ENCODE data around the gene STARD10. TPM values are rescaled to one million over a fixed set of nuclear protein-coding genes. Genes with fewer than 3 reads are reported as not detected.

Gene STARD10
- total RNA-seq, 1 donor from 2014 or later, result 10.1 TPM

DNA sequence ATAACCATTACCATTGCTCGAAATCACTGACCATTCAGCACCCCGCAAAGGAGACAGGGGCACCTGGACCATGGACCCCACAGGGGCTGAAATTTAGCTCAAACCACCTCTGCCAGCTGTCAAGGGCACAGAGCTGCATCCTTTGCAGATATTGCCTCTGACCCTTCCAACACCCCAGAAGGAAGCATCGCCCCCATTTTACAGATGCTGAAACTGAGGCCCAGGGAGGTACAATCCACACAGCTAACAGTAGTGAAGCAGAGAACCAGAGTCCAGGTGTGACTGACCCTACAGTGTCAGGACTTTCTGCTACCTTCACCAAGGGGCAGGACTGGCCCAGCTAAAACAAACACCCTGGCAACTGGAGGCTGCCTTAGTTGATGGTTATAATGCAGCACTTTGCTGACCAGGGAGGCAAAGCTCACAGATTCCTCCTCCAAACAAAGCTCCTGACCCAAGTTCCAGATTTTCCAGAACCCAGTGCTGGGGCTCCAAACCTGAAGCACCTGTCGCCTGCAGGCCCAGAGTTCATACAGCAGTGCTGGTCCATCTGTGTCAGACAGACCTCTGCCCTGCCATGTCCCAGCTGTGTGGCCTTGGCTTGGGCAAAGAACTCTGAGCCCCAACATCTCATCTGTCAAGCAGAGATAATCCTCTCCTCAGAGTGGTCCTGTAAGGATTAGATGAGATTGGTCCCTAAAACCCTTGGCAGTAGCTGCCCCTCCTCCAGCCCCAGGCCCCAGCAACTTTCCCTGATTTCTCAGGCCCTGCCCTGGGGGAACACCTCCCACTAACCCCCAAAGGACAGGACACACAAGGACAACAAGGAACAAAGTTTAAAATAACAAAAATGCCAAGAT is 26.4 kb downstream of the STARD10 start:
- intact Hi-C loops (cut with micrococcal nuclease), result no loop called here

DNA sequence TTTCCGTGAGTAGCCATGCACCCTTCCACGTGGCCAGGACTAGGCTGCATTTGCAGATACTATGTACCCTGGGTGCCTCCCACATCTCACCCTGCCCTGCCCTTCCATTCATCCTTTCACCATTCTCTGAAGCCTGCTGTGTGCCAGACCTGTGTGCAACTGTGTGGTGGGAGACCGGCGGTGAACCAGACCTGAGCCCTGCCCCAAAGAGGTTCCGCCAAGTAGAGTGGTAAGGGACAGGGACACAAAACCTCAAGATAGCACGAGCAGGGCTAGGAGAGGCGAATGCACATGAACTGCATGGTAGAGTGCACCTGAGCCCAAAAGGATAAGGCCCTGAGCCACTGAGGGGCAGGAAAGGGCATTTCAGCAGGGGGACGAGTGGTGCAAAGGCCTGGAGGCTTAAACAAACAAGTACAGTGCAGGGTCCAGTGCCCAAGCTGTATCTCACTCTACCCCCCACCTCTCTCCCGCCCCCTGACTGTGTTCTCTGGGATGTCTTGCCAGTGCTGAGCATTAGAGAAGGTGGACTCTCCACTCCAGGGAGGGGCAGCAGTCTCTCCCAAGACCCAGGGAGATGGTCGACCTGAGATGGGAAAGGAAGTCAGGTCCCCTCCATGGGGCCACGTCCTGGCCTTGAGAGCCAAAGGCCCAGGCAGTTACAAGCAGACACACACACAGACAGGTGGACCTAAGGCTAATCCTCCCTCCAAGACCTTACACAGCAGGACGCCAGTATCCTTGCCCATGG is 27.5 kb downstream of the STARD10 start:
- intact Hi-C loops (cut with micrococcal nuclease), result no loop called here

GRCh38 chr11:72764503-72764902 is 29.3 kb downstream of the STARD10 start:
- intact Hi-C loops (cut with micrococcal nuclease), result no loop called here

DNA sequence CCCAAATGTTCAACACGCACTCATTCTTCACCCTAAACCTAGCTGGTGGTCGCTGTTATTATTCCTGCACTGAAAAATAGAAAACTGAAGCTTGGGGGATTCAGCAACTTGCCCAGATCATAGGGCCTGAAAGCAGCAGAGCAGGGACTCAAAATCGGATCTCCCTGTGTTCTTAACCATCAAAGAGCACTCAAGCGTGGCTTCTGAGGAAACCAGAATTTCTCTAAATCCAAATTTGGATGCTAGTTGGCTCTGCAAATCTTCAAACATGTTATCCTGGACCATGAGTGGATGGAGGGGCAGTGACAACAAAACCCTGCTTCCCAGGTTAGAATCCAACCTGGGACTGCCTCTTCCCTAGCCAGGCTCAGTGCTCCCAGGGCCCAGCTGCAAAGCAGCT is 30.0 kb downstream of the STARD10 start:
- intact Hi-C loops (cut with micrococcal nuclease), result no loop called here

DNA sequence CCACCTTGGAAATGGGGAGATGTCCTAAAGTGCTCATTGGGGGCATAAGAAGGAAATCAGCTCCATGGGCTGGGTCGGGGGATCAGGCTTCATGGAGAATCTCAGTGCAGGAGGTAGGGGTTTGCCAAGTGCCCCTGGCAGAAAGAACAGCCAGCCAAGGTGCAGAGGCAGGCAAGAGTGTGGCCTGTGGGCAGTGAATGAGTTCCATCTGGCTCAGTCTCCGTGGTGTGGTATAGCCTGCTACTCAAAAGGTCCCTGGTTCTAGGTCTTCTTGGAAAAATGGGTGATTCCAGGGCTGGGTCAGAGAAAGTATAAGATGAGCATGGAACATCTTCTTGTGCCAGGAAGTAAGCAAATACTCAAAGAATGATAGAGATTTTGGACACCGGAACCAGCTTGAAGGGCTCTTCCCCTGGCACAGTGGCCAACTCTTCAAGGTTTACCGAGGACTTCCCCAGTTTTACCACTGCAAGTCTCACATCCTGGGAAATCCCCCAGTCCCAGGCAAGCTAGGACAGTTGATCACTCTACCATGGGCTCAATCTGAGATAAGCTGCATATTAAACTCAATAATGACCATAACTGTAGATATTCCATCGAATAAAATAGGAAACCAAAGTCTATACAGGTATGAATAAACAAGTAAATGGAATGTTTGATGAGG is 31.1 kb downstream of the STARD10 start:
- intact Hi-C loops (cut with micrococcal nuclease), result no loop called here

DNA sequence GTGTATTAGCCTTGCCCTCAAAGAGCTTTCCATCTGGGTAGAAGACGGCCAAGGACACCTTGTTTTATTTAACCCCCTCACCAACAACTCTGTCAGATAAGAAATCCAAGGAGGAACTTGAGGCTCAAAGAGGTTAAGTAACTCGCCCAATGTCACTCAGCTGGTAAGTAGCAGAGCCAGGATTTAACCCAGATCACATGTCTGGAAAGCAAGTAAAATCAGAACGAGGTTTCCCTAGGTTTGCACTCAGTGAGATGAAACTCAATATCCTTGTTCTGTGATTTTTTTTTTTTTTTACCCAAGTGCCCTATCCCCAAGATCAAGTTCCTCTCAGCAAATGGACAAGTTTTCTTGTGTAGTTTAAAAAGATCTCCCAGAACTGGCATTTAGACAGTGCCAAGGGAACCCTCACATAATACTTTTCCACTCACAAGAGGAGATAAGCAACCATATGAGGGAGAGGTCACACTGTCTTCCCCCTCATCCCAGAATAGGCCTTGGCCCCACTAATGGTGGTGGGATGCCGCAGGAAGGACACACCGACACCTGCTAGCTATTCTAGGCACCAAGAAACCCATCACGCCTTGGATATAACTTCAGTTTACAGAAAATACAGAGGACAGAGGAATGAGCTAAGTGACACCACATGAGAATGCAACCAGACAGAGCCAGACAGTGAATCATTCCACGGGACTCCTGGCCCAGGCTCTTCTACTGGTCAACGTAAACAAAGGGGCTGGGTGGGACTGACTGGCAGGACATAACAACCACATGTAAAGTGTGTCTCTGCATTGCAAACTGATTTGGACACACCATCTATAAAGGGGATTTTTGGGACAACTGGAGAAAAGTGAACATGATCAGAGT is 33.1 kb downstream of the STARD10 start:
- intact Hi-C loops (cut with micrococcal nuclease), result no loop called here

DNA sequence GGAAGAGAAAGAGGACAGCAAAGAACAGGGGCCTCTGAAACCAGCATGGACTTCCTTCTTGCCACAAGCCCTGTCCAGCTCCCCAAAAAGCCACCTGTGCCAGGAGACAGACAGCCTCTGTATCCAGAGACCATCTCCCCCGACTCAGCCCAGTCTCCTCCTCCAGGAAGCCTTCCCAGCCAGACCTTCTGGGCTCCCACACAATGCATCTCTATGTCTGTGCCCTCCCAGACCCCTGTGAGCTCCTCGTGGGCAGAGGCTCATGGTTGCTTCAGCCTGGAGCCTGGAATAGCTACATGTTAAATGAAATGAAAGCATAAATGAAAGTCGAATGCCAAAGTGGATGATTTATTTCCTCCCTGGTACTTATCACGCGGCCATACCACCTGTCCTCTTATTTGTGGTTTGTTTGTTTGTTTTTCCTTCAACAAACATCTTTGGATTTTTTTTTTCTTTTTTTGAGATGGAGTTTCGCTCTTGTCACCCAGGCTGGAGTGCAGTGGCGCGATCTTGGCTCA is 34.3 kb downstream of the STARD10 start:
- intact Hi-C loops (cut with micrococcal nuclease), result no loop called here

DNA sequence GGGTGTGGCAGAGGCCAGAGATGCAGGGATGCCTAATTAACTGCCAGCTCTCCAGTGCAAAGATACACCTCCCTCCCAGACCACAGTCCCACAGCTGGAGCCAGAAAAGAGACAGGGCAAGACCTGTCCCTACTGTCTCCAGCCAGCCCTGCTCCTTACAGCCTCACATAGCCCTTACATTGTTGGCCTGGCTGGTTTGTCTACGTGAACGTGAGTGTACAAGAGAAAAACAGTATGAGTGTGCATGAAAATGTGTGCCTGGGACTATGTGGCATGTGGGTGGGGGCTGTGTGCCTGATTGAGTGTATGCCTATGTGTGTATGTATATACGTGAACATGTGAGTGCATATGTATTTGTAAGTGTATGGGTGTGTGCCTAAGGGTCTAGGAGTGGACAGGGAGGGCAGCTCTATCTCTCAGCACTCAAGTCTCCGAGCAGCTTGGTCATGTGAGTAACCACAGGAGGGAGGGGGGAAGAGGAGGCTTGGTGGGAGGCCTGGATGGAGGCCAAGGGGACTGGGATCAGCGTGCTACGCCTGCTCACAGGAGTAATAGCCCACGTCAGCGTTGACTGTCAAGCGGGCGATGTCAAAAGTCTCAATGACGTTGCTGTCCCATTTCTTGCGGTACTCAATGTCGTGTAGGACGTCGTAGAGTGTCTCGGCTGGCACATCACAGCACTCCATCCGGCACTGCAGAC is 35.0 kb downstream of the STARD10 start:
- intact Hi-C loops (cut with micrococcal nuclease), result no loop called here

- intact Hi-C loops (cut with micrococcal nuclease), result no loop called here
Observed at GRCh38 chr11:72758304-72758689, 35.5 kb downstream of the STARD10 start.

DNA sequence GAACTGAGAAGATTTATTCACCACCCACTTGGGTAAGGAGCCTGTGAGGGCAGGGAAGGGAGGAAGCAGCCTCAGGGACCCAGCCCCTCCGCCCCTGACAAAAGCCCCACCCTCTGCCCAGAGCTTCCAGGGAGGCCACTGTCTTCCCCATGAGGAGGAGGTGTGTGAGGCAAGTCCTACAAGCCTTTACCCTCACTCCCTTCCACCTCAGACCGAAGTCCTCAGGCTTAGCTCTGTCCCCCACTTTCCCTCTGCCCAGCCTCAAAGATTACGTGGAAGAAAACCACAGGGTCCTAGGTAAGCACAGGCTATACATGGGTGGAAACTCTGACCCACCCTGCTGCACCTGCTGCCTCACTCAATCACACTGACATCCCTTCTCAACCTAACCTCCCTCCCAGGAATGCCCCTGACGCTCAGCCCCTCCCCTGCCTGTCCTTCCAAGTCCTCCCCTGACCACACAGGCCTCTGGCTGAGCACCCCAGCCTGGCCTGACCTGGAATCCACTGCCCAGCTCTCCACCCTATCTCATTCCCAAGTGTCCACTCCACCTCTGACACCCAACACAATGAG is 38.0 kb downstream of the STARD10 start:
- intact Hi-C loops (cut with micrococcal nuclease), result no loop called here

DNA sequence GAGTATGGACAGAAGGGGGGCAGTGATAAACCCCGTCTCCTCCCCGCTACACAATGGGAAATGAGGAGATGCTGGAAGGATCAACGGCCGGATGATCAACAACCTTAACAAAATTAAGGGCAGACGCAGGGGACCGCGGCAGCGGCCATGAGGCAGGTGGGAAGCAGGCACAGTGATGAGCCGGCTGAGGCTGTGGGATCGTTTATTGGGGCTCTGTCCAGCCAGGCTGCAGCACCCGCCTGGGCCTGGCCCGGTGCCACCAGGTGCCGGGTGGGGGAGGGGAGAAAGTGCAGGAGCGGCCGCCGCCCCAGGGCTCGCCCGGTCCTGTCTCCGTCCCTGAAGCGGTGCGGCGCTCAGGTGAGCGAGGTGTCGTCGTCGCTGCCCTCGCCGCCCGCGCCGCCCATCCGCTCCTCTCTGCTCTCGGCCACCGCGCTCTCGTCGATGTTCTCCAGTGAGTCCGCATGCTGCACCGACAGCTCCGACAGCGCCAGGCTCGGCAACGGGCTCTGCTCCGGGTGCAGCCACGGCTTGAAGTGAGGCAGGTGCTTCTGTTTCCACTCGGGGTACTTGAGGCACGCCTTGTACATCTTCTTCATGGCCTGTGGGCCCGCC is 39.2 kb downstream of the STARD10 start:
- intact Hi-C loops (cut with micrococcal nuclease), result no loop called here

- intact Hi-C loops (cut with micrococcal nuclease), result no loop called here
Observed at GRCh38 chr11:72754149-72754543, 39.7 kb downstream of the STARD10 start.

GRCh38 chr11:72753341-72754148 is 40.3 kb downstream of the STARD10 start:
- intact Hi-C loops (cut with micrococcal nuclease), result loop anchor here (2.0 kb wide), 1 partner anchor 31 kb away; no protein-coding TSS in a partner anchor

DNA sequence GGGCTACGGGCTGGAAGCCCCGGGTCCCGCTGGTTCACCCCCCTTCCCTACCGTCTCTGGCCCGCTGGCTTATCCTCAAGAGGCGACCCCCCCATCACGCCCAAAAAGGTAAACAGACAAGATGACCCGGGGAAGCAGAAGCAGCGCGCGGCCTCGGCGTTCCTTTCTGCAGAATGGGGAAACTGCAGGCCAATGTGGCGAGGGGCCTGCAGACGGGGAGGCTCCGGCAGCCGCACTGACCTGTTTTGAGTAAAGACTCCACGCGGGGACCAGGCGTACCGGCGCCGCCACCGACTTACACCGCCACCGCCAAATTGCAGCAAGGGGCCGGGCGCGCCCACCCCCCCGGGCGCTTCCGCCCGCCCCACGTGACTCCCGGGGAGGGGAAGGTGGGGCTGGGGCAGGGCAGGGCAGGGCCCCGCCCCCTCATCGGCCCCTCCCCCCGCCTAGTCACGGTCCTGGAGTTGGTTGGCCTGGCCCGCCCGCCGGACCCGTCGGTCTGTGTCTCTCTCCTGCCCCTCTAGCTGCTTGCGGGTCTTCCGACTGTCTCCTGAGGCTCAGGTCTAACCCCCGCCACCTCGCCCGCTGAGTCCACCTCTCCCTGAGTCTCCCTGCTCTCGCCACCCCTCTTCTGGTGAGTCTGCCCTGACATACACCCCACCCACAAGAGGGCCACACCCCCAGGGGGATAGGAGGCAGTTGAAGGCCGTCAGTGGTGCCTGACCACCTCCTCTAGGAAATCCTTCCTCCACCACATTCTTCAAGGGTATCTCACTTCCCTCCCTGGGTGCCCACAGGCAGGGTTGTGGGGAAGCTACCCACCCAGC is 41.5 kb downstream of the STARD10 start, which contains the start of gene ARAP1:
Gene ARAP1 (minus strand): TSS at position 321 of the 827 bp plus-strand sequence. CDS start 25,280 bp downstream, outside the sequence.
- intact Hi-C loops (cut with micrococcal nuclease), result loop anchor here (1.0 to 2.0 kb wide), 3 partner anchors 29 to 63 kb away; no protein-coding TSS in a partner anchor

DNA sequence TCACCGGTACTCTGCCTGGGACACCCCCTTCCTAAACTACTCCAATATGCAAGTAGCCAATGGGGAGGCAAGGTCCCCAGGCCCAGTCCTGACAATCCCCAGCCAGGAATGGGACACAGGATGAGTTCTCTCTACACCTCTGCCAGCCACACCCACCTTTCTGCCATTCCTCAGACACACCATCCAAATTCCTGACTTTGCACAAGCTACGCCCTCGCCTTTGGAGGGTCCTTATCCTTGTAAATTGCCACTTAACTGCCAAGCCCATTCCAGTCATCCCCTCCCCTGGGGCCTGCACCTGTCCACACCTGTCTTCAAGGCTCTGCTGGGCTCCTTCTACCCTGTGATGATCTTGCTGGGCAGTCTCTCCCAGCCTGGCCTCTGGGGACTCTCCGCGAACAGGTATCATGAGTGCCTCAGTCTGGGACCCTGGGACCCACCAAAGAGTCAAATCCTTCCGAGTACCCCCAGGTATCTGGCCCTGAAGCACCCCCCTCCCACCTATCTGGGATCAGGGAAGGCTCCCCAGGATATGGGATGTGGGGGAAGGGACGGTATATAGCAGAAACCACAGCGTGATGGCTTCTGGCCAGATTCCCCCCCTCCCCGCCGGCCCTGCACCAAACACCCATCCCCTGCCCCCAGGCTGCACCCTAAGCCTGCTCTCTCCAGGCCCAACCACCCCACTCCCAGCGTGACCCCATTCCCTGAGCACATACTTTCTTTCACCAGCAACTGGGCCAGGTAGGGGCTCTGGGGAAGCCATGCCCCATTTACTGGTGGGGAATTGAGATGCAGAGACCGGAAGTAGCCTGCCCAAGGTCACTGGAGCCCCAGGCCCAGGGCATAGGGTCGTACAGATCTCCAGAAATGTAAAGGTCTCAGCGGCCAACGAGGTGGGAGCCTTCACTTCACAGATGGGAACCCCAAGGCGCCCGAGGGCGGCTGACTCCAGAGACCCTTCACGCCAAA is 42.4 kb downstream of the STARD10 start:
- intact Hi-C loops (cut with micrococcal nuclease), result loop anchor here (1.0 to 2.0 kb wide), 3 partner anchors 29 to 64 kb away; no protein-coding TSS in a partner anchor

GRCh38 chr11:72750556-72751115 is 43.2 kb downstream of the STARD10 start:
- intact Hi-C loops (cut with micrococcal nuclease), result no loop called here
